H1 (cell line): Measurements from ENCODE around the gene PRKAR1B. TPM values are rescaled to one million over a fixed set of nuclear protein-coding genes. Genes with fewer than 3 reads are reported as not detected.

Experiments used
- CTCF ChIA-PET: fragments of 300-600 bp; sonication (Branson Sonifier 250); formaldehyde crosslinking; loops from one replicate; lab custom pipeline; 2021; ENCODE audit not compliant: partially characterized antibody; lab: Charles Lee
- POLR2A ChIA-PET: fragments of 300-600 bp; sonication (Branson Sonifier 250); formaldehyde crosslinking; loops from one replicate; lab custom pipeline; 2021; ENCODE audit warnings: inconsistent platforms; ENCODE audit not compliant: partially characterized antibody; lab: Charles Lee
- DNase-seq, 2 experiments: peaks; one replicate each; pipeline versions ENCODE4 v3.0.0 to v3.0.0-alpha.2; 2010 to 2022; ENCODE audit warnings: low spot score in 2 of 2, low read depth in 1 of 2, mixed read lengths in 1 of 2
- FAIRE-seq: peaks from 2 replicates; lab custom pipeline; 2011; peaks lifted over from hg19 to GRCh38; lab: Jason Lieb, UNC
- H2AFZ ChIP-seq: 2 replicates; pipeline ENCODE4 v1.8.1; 2012; ENCODE audit warnings: low read length, inconsistent platforms
- H2AK5ac ChIP-seq: 2 replicates; pipeline ENCODE4 v1.6.1; 2013; ENCODE audit warnings: low read depth, low read length
- H2BK120ac ChIP-seq: replicated peaks from 2 replicates; pipeline ENCODE3; 2013; ENCODE audit warnings: low read depth, low read length, inconsistent platforms
- H2BK12ac ChIP-seq: 2 replicates; pipeline ENCODE4 v1.6.1; 2013; ENCODE audit warnings: low read depth, low read length
- H2BK15ac ChIP-seq: 2 replicates; pipeline ENCODE4 v1.6.1; 2013; ENCODE audit warnings: low read length
- H2BK20ac ChIP-seq: 2 replicates; pipeline ENCODE4 v1.6.1; 2013; ENCODE audit warnings: low read length
- H2BK5ac ChIP-seq: 2 replicates; pipeline ENCODE4 v1.6.1; 2013; ENCODE audit warnings: low read depth, low read length
- H3K14ac ChIP-seq: 2 replicates; pipeline ENCODE4 v1.6.1; 2013; ENCODE audit warnings: inconsistent platforms; ENCODE audit not compliant: insufficient read length
- H3K18ac ChIP-seq: 2 replicates; pipeline ENCODE4 v1.6.1; 2013; ENCODE audit warnings: low read length; ENCODE audit errors: extremely low read depth
- H3K23ac ChIP-seq: 2 replicates; pipeline ENCODE4 v1.6.1; 2013; ENCODE audit warnings: inconsistent platforms; ENCODE audit not compliant: insufficient read length
- H3K23me2 ChIP-seq: 2 replicates; pipeline ENCODE4 v1.6.1; 2013; ENCODE audit warnings: low read depth, low read length
- H3K27ac ChIP-seq: 2 replicates; pipeline ENCODE4 v1.6.1; 2011; ENCODE audit warnings: low read depth, low read length, inconsistent platforms
- H3K27me3 ChIP-seq, 4 experiments: replicated peaks in 1 of 4; 1 replicate in 1 of 4; 2 replicates in 3 of 4; pipeline versions ENCODE4 v1.6.1 to v1.8.1; 2011 to 2013; ENCODE audit warnings: low read length in 3 of 4, mild to moderate bottlenecking in 3 of 4, inconsistent platforms in 2 of 4, mixed read lengths in 2 of 4, moderate library complexity in 1 of 4; ENCODE audit not compliant: control insufficient read depth in 3 of 4, insufficient read depth in 3 of 4; ENCODE audit errors: extremely low read depth in 1 of 4
- H3K36me3 ChIP-seq, 4 experiments: 2 replicates each; pipeline versions ENCODE4 v1.6.1 to v1.8.1; 2011 to 2013; ENCODE audit warnings: mild to moderate bottlenecking in 4 of 4, low read length in 3 of 4, moderate library complexity in 2 of 4, control low read depth in 1 of 4, inconsistent platforms in 1 of 4; ENCODE audit not compliant: insufficient read depth in 4 of 4, control insufficient read depth in 2 of 4
- H3K4ac ChIP-seq: replicated peaks from 2 replicates; pipeline ENCODE3; 2013; ENCODE audit warnings: low read length, low read depth, mixed read lengths, inconsistent platforms; ENCODE audit not compliant: insufficient read length
- H3K4me1 ChIP-seq, 4 experiments: replicated peaks in 1 of 4; 1 replicate in 1 of 4; 2 replicates in 3 of 4; pipeline versions ENCODE4 v1.6.1 to v1.8.1; 2011 to 2013; ENCODE audit warnings: low read length in 3 of 4, inconsistent platforms in 2 of 4, mixed read lengths in 1 of 4; ENCODE audit not compliant: insufficient read depth in 4 of 4, control insufficient read depth in 3 of 4
- H3K4me2 ChIP-seq, 2 experiments: 2 replicates each; pipeline versions ENCODE4 v1.6.1 to v1.8.1; 2011 to 2013; ENCODE audit warnings: low read depth in 2 of 2, low read length in 2 of 2, control low read depth in 1 of 2, inconsistent platforms in 1 of 2, mild to moderate bottlenecking in 1 of 2; ENCODE audit not compliant: insufficient read depth in 1 of 2
- H3K4me3 ChIP-seq, 4 experiments: fragments of 200-600, 300-600 bp in 1 of 4; sonication (generic), shearing (Covaris generic), sonication (Bioruptor Twin) in 1 of 4; 2 replicates each; pipeline versions ENCODE4 v1.5.1 to v1.8.1; 2011 to 2016; ENCODE audit warnings: low read length in 4 of 4, low read depth in 3 of 4, control low read depth in 2 of 4, inconsistent platforms in 2 of 4, mild to moderate bottlenecking in 2 of 4, mixed read lengths in 1 of 4, moderate library complexity in 1 of 4; ENCODE audit not compliant: insufficient read depth in 2 of 4; ENCODE audit errors: extremely low read depth in 1 of 4
- H3K56ac ChIP-seq: replicated peaks from 2 replicates; pipeline ENCODE3; 2013; ENCODE audit warnings: low read depth, mild to moderate bottlenecking, mixed read lengths, low read length, inconsistent platforms; ENCODE audit not compliant: insufficient read length
- H3K79me1 ChIP-seq: 2 replicates; pipeline ENCODE4 v1.6.1; 2013; ENCODE audit warnings: low read depth, low read length, control low read depth
- H3K79me2 ChIP-seq, 2 experiments: 2 replicates each; pipeline versions ENCODE4 v1.6.1 to v1.8.1; 2012 to 2013; ENCODE audit warnings: low read length in 2 of 2, mild to moderate bottlenecking in 2 of 2, inconsistent platforms in 1 of 2; ENCODE audit not compliant: insufficient read depth in 2 of 2, control insufficient read depth in 1 of 2
- H3K9ac ChIP-seq, 4 experiments: replicated peaks in 1 of 4; 1 replicate in 1 of 4; 2 replicates in 3 of 4; pipeline versions ENCODE4 v1.6.1 to v1.8.1; 2011 to 2013; ENCODE audit warnings: low read depth in 3 of 4, low read length in 3 of 4, control low read depth in 2 of 4, mild to moderate bottlenecking in 2 of 4, moderate library complexity in 2 of 4, inconsistent platforms in 1 of 4; ENCODE audit errors: extremely low read depth in 1 of 4
- H3K9me3 ChIP-seq, 2 experiments: 2 replicates each; pipeline versions ENCODE4 v1.6.1 to v1.8.1; 2012 to 2013; ENCODE audit warnings: mild to moderate bottlenecking in 2 of 2, moderate library complexity in 2 of 2, control low read depth in 1 of 2, inconsistent platforms in 1 of 2, low read depth in 1 of 2, low read length in 1 of 2, mixed read lengths in 1 of 2; ENCODE audit not compliant: insufficient read depth in 2 of 2
- H4K20me1 ChIP-seq, 2 experiments: replicated peaks in 1 of 2; 2 replicates each; pipeline versions ENCODE3 to v1.8.1; 2011 to 2013; ENCODE audit warnings: inconsistent platforms in 2 of 2, low read length in 2 of 2, mild to moderate bottlenecking in 1 of 2; ENCODE audit not compliant: insufficient read depth in 2 of 2, control insufficient read depth in 1 of 2
- H4K5ac ChIP-seq: 2 replicates; pipeline ENCODE4 v1.6.1; 2013; ENCODE audit warnings: low read length, low read depth, mixed read lengths, inconsistent platforms; ENCODE audit not compliant: insufficient read length
- H4K8ac ChIP-seq: 2 replicates; pipeline ENCODE4 v1.8.0; 2013; ENCODE audit warnings: mild to moderate bottlenecking, moderate library complexity, low read length, inconsistent platforms; ENCODE audit not compliant: insufficient read depth; ENCODE audit errors: extremely low read depth
- H4K91ac ChIP-seq: replicated peaks from 2 replicates; pipeline ENCODE3; 2013; ENCODE audit warnings: low read length, mixed read lengths, inconsistent platforms; ENCODE audit not compliant: insufficient read length
- CREB1 ChIP-seq: IDR thresholded peaks from 2 replicates; pipeline ENCODE4 v1.6.1; 2012; ENCODE audit warnings: inconsistent platforms
- HDAC6 ChIP-seq: IDR thresholded peaks from one replicate; pipeline ENCODE4 v1.7.1; 2012; ENCODE audit warnings: low read depth, mild to moderate bottlenecking, inconsistent platforms, low read length, moderate library complexity
- JUN ChIP-seq: IDR thresholded peaks from 2 replicates; pipeline ENCODE4 v1.6.1; 2011; ENCODE audit warnings: low read depth, mild to moderate bottlenecking, improper control_type of control experiment, low read length
- NRF1 ChIP-seq: IDR thresholded peaks from 2 replicates; pipeline ENCODE4 v1.6.1; 2011; ENCODE audit warnings: mild to moderate bottlenecking, low read depth, low read length, improper control_type of control experiment
- RFX5 ChIP-seq: IDR thresholded peaks from 2 replicates; pipeline ENCODE4 v1.6.1; 2011; ENCODE audit warnings: low read depth, low read length, improper control_type of control experiment, borderline replicate concordance
- TBP ChIP-seq: IDR thresholded peaks from 2 replicates; pipeline ENCODE4 v1.6.1; 2011; ENCODE audit warnings: low read depth, low read length, improper control_type of control experiment
- TEAD4 ChIP-seq: IDR thresholded peaks from 2 replicates; pipeline ENCODE4 v1.6.1; 2012; ENCODE audit warnings: low read depth, low read length, inconsistent platforms, mixed read lengths
- YY1 ChIP-seq: IDR thresholded peaks from 2 replicates; pipeline ENCODE4 v1.6.1; 2011; ENCODE audit warnings: low read depth, mild to moderate bottlenecking, low read length
- WGBS, 2 experiments: shearing (Covaris generic) in 1 of 2; methylation state at CpG; one replicate each; pipeline versions ENCODE4 v1.1.6 to v1.1.7; 2013 to 2015; ENCODE audit warnings: low lambda C conversion rate in 2 of 2, mixed read lengths in 2 of 2, inconsistent platforms in 1 of 2, low coverage in 1 of 2, missing lambda C conversion rate in 1 of 2; ENCODE audit not compliant: insufficient replicate concordance in 2 of 2, insufficient coverage in 1 of 2, insufficient read length in 1 of 2; ENCODE audit errors: extremely low coverage in 1 of 2, missing lambda C conversion rate in 1 of 2; 5-methylcytosine and 5-hydroxymethylcytosine counted together
- polyA plus RNA-seq, 7 experiments: library from polyadenylated mRNA; depleted of rRNA in 3 of 7; stranded (reverse) in 5 of 7; unstranded in 2 of 7; fragments of >200 nt in 5 of 7; fragments of 200-250 nt in 2 of 7; gene quantifications; 1 replicate in 5 of 7; 2 replicates in 1 of 7; 4 replicates in 1 of 7; pipeline versions ENCODE4 v1.2.1 to v1.2.3, GENCODE V29; 2011 to 2013; ENCODE audit warnings: missing spikeins in 2 of 7, mixed read lengths in 2 of 7
- total RNA-seq: library from RNA; stranded (reverse); fragmentation: NEBNext Ultra II Directional; extraction: Animal tissue kit (Norgen Biotek cat#: 25700); gene quantifications from 2 replicates; pipeline ENCODE4 v1.2.1, GENCODE V29; 2021
- TF ChIP-seq, protein P1 (sequence below): IDR thresholded peaks from 2 replicates; pipeline ENCODE4 v1.6.1; 2012; ENCODE audit warnings: low read length, inconsistent platforms
- TF ChIP-seq, protein P2 (sequence below): IDR thresholded peaks from 2 replicates; pipeline ENCODE4 v1.6.1; 2011; ENCODE audit warnings: low read depth, mild to moderate bottlenecking, low read length; ENCODE audit not compliant: insufficient read depth

PRKAR1B gene
- total and polyA plus RNA-seq, 2 of the 8 experiments (the other 6 are each of a cell fraction or from before 2014, with no cell fraction given), result 12.3 to 55.7 TPM

DNA sequence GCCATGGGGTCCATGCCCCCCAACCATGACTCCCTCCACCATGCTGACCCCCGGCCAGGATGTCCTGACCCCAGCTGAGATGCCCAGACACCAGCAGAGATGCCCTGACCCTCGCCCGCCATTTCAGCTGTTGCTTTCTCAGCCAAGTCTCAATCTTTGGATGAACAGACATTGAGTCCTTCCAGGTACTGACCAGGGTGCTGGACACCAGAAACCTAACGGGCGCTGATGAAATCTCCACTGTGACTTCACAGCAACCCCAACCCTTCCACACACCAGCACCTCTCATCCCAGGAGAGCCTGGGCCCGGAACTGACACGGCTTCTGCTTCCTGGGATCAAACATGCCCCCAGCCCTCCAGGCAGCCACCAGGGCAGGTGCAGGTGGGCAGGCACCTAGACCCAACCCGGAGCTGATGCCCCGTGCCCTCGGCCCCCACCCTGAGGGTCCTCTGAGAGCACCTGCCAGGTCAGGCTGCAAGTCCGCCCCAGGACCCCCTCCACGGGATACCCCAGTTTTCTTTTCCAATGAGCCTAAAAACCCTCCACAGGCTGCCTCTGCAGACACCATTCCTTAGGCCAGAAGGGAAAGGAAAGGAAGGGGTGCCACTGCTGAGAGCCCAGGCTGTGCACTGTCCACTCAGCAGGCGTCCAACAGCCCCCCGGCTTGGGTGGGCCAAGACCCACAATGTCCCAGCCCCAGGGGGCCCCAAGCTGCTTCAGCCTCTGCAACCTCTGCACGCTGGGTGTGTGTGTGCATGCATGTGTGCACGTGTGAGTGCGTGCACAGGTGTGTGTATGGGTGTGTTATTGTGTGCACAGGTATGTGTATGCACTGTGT, 164.1 kb downstream of the PRKAR1B start:
- Histone ChIP-seq H2AK5ac (no peak overlapping the region), H4K5ac (no peak overlapping the region), H2BK20ac (no peak overlapping the region), H2BK5ac (peak overlapping the region; percentile 54; the same call in 1 of the 2 replicates), H3K9me3 (peaks cover 0 to 3% of the 10 kb centered on the region in 2 experiments; a peak in 1 of 4 replicates), H4K20me1 (peaks cover 3 to 12% of the 10 kb centered on the region in 2 experiments), H2BK12ac (peak overlapping the region; percentile 35; the same call in 1 of the 2 replicates), H2BK120ac (no peak overlapping the region), H3K23ac (no peak overlapping the region), H3K27ac (no peak overlapping the region), H3K79me1 (0 out of 2 replicates have a peak, but pooled peaks cover 4% of the 10 kb centered on the region), H3K9ac (no peak overlapping the region), H3K27me3 (no peaks in the 10 kb centered on the region), H3K79me2 (no peaks in the 10 kb centered on the region; a peak in 1 of 4 replicates), H3K14ac (no peak overlapping the region), H4K91ac (no peak overlapping the region), H4K8ac (no peak overlapping the region; the same call in 1 of the 2 replicates), H3K23me2 (peaks cover 10% of the 10 kb centered on the region; the same call in 1 of the 2 replicates), H3K4me1 (peaks cover 0 to 4% (median under 1%) of the 10 kb centered on the region in 4 experiments; a peak in 1 of 7 replicates), H3K4me2 (no peak overlapping the region), H3K18ac (no peak overlapping the region), H3K56ac (no peak overlapping the region), H3K4me3 (no peak overlapping the region), H3K36me3 (no peaks in the 10 kb centered on the region; a peak in 1 of 8 replicates), H3K4ac (no peak overlapping the region), H2BK15ac (no peak overlapping the region), H2AFZ (no peak overlapping the region)
- POLR2A ChIA-PET, result interaction anchor here (1.1 kb wide), 1 partner anchor 9 kb away, joined by 5 read pairs; no protein-coding TSS in a partner anchor
- CTCF ChIA-PET, result no interaction called here
- no peak for DNase-seq
- WGBS, 2 experiments, result 92% methylated on average over 17 of the region's 17 CpGs; no CpG with 5 or more reads in 1 of the 2 experiments
- FAIRE-seq, result no peak
- TF ChIP-seq YY1 (no peak), CREB1 (no peak), TEAD4 (no peak), JUN (no peak), NRF1 (no peak), HDAC6 (no peak), RFX5 (no peak), TBP (no peak)
- TF ChIP-seq, protein P1, sequence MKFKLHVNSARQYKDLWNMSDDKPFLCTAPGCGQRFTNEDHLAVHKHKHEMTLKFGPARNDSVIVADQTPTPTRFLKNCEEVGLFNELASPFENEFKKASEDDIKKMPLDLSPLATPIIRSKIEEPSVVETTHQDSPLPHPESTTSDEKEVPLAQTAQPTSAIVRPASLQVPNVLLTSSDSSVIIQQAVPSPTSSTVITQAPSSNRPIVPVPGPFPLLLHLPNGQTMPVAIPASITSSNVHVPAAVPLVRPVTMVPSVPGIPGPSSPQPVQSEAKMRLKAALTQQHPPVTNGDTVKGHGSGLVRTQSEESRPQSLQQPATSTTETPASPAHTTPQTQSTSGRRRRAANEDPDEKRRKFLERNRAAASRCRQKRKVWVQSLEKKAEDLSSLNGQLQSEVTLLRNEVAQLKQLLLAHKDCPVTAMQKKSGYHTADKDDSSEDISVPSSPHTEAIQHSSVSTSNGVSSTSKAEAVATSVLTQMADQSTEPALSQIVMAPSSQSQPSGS, result no peak
- TF ChIP-seq, protein P2, sequence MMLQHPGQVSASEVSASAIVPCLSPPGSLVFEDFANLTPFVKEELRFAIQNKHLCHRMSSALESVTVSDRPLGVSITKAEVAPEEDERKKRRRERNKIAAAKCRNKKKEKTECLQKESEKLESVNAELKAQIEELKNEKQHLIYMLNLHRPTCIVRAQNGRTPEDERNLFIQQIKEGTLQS, result no peak
